RWPE2 (cell line): ENCODE results near the gene CDC16.
A peak's percentile ranks its signal among the peaks of the same experiment; 100 is the strongest.

Experiments used
- ATAC-seq: fragments of 200-7000 bp; cut with Tn5 transposase; 3 replicates; pipeline ENCODE4 v1.9.1; 2021; ENCODE audit warnings: low read depth
- DNase-seq: peaks from one replicate; pipeline ENCODE4 v3.0.0-alpha.2; 2020; ENCODE audit warnings: low spot score
- H3K27ac ChIP-seq: fragments of 450-650 bp; 2 replicates; pipeline ENCODE4 v1.5.1; 2017; ENCODE audit warnings: mild to moderate bottlenecking; ENCODE audit not compliant: poor library complexity, severe bottlenecking
- H3K27me3 ChIP-seq: fragments of 250-450 bp; sonication (Bioruptor Pico); 2 replicates; pipeline ENCODE4 v1.5.1; 2021; ENCODE audit warnings: mild to moderate bottlenecking, moderate library complexity; ENCODE audit not compliant: insufficient read depth, poor library complexity, severe bottlenecking
- H3K36me3 ChIP-seq: fragments of 250-450 bp; sonication (Bioruptor Pico); 2 replicates; pipeline ENCODE4 v1.5.1; 2020; ENCODE audit warnings: low read depth, mild to moderate bottlenecking, moderate library complexity
- H3K4me1 ChIP-seq: fragments of 250-450 bp; sonication (Bioruptor Pico); 2 replicates; pipeline ENCODE4 v1.5.1; 2021; ENCODE audit warnings: mild to moderate bottlenecking, moderate library complexity; ENCODE audit not compliant: insufficient read depth, poor library complexity, severe bottlenecking
- H3K4me3 ChIP-seq: fragments of 250-450 bp; sonication (Bioruptor Pico); 2 replicates; pipeline ENCODE4 v1.5.1; 2021; ENCODE audit warnings: mild to moderate bottlenecking, moderate library complexity; ENCODE audit not compliant: severe bottlenecking
- H3K9me3 ChIP-seq: fragments of 250-450 bp; sonication (Bioruptor Pico); 2 replicates; pipeline ENCODE4 v1.5.1; 2021; ENCODE audit warnings: mild to moderate bottlenecking, moderate library complexity; ENCODE audit not compliant: severe bottlenecking
- CTCF ChIP-seq: fragments of 450-650 bp; IDR thresholded peaks from one replicate; pipeline ENCODE4 v1.5.1; 2017; ENCODE audit warnings: mild to moderate bottlenecking, moderate library complexity; ENCODE audit not compliant: poor library complexity, severe bottlenecking

The CDC16 gene

GRCh38 chr13:114281351-114282040 is 46.8 kb downstream of the CDC16 start, which contains the start of gene UPF3A:
UPF3A (plus strand) TSS chr13:114281601; CDS start chr13:114281640, 39 bp downstream.
- H3K4me1 ChIP-seq: peaks cover 18% of the 10 kb centered on the region
- ATAC-seq (peak; percentile 76), DNase-seq (peak; percentile 83)
- no peaks in the 10 kb centered on the region for H3K9me3 ChIP-seq
- H3K27ac ChIP-seq: peak within 1 kb of the TSS; percentile 84
- H3K27me3 ChIP-seq: no peaks in the 10 kb centered on the region
- peak within 1 kb of the TSS; percentile 95 for H3K4me3 ChIP-seq
- no peak for TF ChIP-seq CTCF
- H3K36me3 ChIP-seq: peaks cover 43% of the 10 kb centered on the region

GRCh38 chr13:114282041-114282670 is 47.5 kb downstream of the CDC16 start:
- DNase-seq: peak; percentile 69
- H3K9me3 ChIP-seq: no peaks in the 10 kb centered on the region
- peaks cover 18% of the 10 kb centered on the region for H3K4me1 ChIP-seq
- peak overlapping the region; percentile 95 for H3K4me3 ChIP-seq
- no peaks in the 10 kb centered on the region for H3K27me3 ChIP-seq
- no peak for TF ChIP-seq CTCF
- H3K27ac ChIP-seq: peak overlapping the region; percentile 84
- peak; percentile 74 for ATAC-seq
- peaks cover 45% of the 10 kb centered on the region for H3K36me3 ChIP-seq

- Histone ChIP-seq H3K4me3 (no peak overlapping the region), H3K27ac (no peak overlapping the region)
Measured at GRCh38 chr13:114283576-114283975, 48.9 kb downstream of the CDC16 start.

GRCh38 chr13:114284680-114285079 is 50.0 kb downstream of the CDC16 start:
- Histone ChIP-seq H3K27ac (no peak overlapping the region), H3K9me3 (no peaks in the 10 kb centered on the region), H3K4me1 (peaks cover 18% of the 10 kb centered on the region), H3K36me3 (peaks cover 56% of the 10 kb centered on the region), H3K4me3 (no peak overlapping the region), H3K27me3 (no peaks in the 10 kb centered on the region)
- ATAC-seq (no peak), DNase-seq (no peak)
- no peak for TF ChIP-seq CTCF

More at GRCh38 chr13:114283576-114283975, 48.9 kb downstream of the CDC16 start:
- Histone ChIP-seq H3K4me1 (peaks cover 18% of the 10 kb centered on the region), H3K36me3 (peaks cover 56% of the 10 kb centered on the region), H3K9me3 (no peaks in the 10 kb centered on the region), H3K27me3 (no peaks in the 10 kb centered on the region)
- no peak for ATAC-seq
- no peak for DNase-seq
- no peak for TF ChIP-seq CTCF
